Urothelium cell line (cell line): ENCODE measurements around the gene DNAH1.

Source experiments
- DNase-seq: peaks from one replicate; pipeline ENCODE4 v3.0.0; 2011; ENCODE audit warnings: low spot score, mixed read lengths
- FAIRE-seq: peaks from 2 replicates; lab custom pipeline; 2011; peaks lifted over from hg19 to GRCh38; lab: Jason Lieb, UNC

DNAH1 gene

GRCh38 chr3:52384019-52384761 lies 68.1 kb downstream of the DNAH1 start:
- DNase-seq (no peak), FAIRE-seq (no peak)

GRCh38 chr3:52385157-52385556 lies 69.0 kb downstream of the DNAH1 start:
- FAIRE-seq (no peak), DNase-seq (peak; percentile 51)

- FAIRE-seq (no peak), DNase-seq (no peak)
These were observed 71.4 kb downstream of the DNAH1 start for GRCh38 chr3:52387481-52387880.

GRCh38 chr3:52388348-52388821 lies 72.3 kb downstream of the DNAH1 start:
- DNase-seq (no peak), FAIRE-seq (no peak)

- DNase-seq (no peak), FAIRE-seq (no peak)
These were observed 72.8 kb downstream of the DNAH1 start for GRCh38 chr3:52388933-52389332.

GRCh38 chr3:52391096-52391495 lies 75.0 kb downstream of the DNAH1 start:
- no peak for DNase-seq
- peak; percentile 37 for FAIRE-seq

GRCh38 chr3:52392216-52392930 lies 76.3 kb downstream of the DNAH1 start:
- DNase-seq (no peak), FAIRE-seq (no peak)

- FAIRE-seq (no peak), DNase-seq (no peak)
These were observed 77.2 kb downstream of the DNAH1 start for GRCh38 chr3:52393131-52393807.

GRCh38 chr3:52393959-52394670 lies 78.0 kb downstream of the DNAH1 start:
- FAIRE-seq (no peak), DNase-seq (no peak)

GRCh38 chr3:52394751-52395502 lies 78.8 kb downstream of the DNAH1 start:
- no peak for FAIRE-seq
- DNase-seq = no peak

GRCh38 chr3:52395503-52395865 lies 79.4 kb downstream of the DNAH1 start:
- FAIRE-seq (no peak), DNase-seq (no peak)

GRCh38 chr3:52396011-52396906 lies 80.1 kb downstream of the DNAH1 start:
- DNase-seq (no peak), FAIRE-seq (no peak)

GRCh38 chr3:52396907-52397591 lies 80.9 kb downstream of the DNAH1 start:
- FAIRE-seq (no peak), DNase-seq (no peak)

GRCh38 chr3:52397676-52398399 lies 81.7 kb downstream of the DNAH1 start:
- no peak for FAIRE-seq
- DNase-seq = no peak

GRCh38 chr3:52398670-52399081 lies 82.6 kb downstream of the DNAH1 start:
- FAIRE-seq = no peak
- no peak for DNase-seq

GRCh38 chr3:52399131-52399530 lies 83.0 kb downstream of the DNAH1 start:
- DNase-seq = no peak
- no peak for FAIRE-seq

GRCh38 chr3:52399593-52399992 lies 83.5 kb downstream of the DNAH1 start:
- no peak for DNase-seq
- FAIRE-seq = no peak

- FAIRE-seq = no peak
These were observed 84.2 kb downstream of the DNAH1 start for GRCh38 chr3:52400275-52400793.

More at GRCh38 chr3:52400275-52400793, 84.2 kb downstream of the DNAH1 start:
- DNase-seq = no peak
